CD14-positive monocyte (primary cell): ENCODE results near the gene HOXC9. TPM values are rescaled to one million over a fixed set of nuclear protein-coding genes. Genes with fewer than 3 reads are reported as not detected.

Source experiments
- DNase-seq, 3 donors: peaks; one replicate each; pipeline ENCODE4 v3.0.0-alpha.2; 2011 to 2022
- H2AFZ ChIP-seq: 2 replicates; pipeline ENCODE4 v1.6.0; 2012; ENCODE audit warnings: mild to moderate bottlenecking, low read depth, low read length, inconsistent platforms; ENCODE audit not compliant: insufficient read depth, poor library complexity, severe bottlenecking
- H3K27ac ChIP-seq, 2 donors: 1 replicate in 1 of 2; 2 replicates in 1 of 2; pipeline ENCODE4 v1.5.1; 2012 to 2013; ENCODE audit warnings: low read length in 2 of 2, control low read depth in 1 of 2, inconsistent platforms in 1 of 2, low read depth in 1 of 2, mild to moderate bottlenecking in 1 of 2
- H3K27me3 ChIP-seq, 2 donors: one replicate each; pipeline versions ENCODE4 v1.6.0 to v1.6.1; 2011 to 2013; ENCODE audit warnings: low read length in 2 of 2; ENCODE audit not compliant: control insufficient read depth in 2 of 2, insufficient read depth in 2 of 2
- H3K36me3 ChIP-seq, 2 donors: replicated peaks in 1 of 2; 1 replicate in 1 of 2; 2 replicates in 1 of 2; pipeline versions ENCODE4 v1.5.1 to v1.6.1; 2012 to 2013; ENCODE audit warnings: low read length in 2 of 2, control low read depth in 1 of 2, inconsistent platforms in 1 of 2, mild to moderate bottlenecking in 1 of 2; ENCODE audit not compliant: insufficient read depth in 2 of 2, control insufficient read depth in 1 of 2
- H3K4me1 ChIP-seq, 2 donors: 1 replicate in 1 of 2; 2 replicates in 1 of 2; pipeline versions ENCODE4 v1.5.1 to v1.6.1; 2012 to 2013; ENCODE audit warnings: low read length in 2 of 2, control low read depth in 1 of 2, inconsistent platforms in 1 of 2, mild to moderate bottlenecking in 1 of 2, moderate library complexity in 1 of 2; ENCODE audit not compliant: insufficient read depth in 2 of 2, control insufficient read depth in 1 of 2
- H3K4me2 ChIP-seq: replicated peaks from 2 replicates; pipeline ENCODE3; 2012; ENCODE audit warnings: low read length, moderate library complexity, mild to moderate bottlenecking; ENCODE audit not compliant: poor library complexity, severe bottlenecking; ENCODE audit errors: extremely low read depth
- H3K4me3 ChIP-seq, 3 experiments: fragments of 200-600 bp in 1 of 3; sonication (generic) in 1 of 3; replicated peaks in 1 of 3; 1 replicate in 2 of 3; 2 replicates in 1 of 3; pipeline ENCODE4 v1.5.1; 2011 to 2013; ENCODE audit warnings: low read length in 3 of 3, mild to moderate bottlenecking in 3 of 3, control low read depth in 2 of 3, low read depth in 2 of 3, inconsistent platforms in 1 of 3, moderate library complexity in 1 of 3
- H3K79me2 ChIP-seq: 2 replicates; pipeline ENCODE4 v1.6.0; 2012; ENCODE audit warnings: mild to moderate bottlenecking, control low read depth, inconsistent platforms, low read length, moderate library complexity; ENCODE audit not compliant: insufficient read depth
- H3K9ac ChIP-seq: 2 replicates; pipeline ENCODE4 v1.6.0; 2017; ENCODE audit warnings: low read length, mild to moderate bottlenecking; ENCODE audit not compliant: insufficient read depth, poor library complexity, severe bottlenecking
- H3K9me3 ChIP-seq, 2 donors: replicated peaks in 1 of 2; 1 replicate in 1 of 2; 2 replicates in 1 of 2; pipeline versions ENCODE4 v1.5.1 to v1.6.1; 2012 to 2013; ENCODE audit warnings: low read length in 2 of 2, control low read depth in 1 of 2; ENCODE audit not compliant: control insufficient read depth in 1 of 2, insufficient read depth in 1 of 2
- H4K20me1 ChIP-seq: 2 replicates; pipeline ENCODE4 v1.6.0; 2012; ENCODE audit warnings: mild to moderate bottlenecking, low read length, control low read depth, moderate library complexity; ENCODE audit not compliant: insufficient read depth
- H3K27ac Mint-ChIP-seq, 7 donors: one replicate each; pipeline ENCODE4 v1.8.0; 2020; ENCODE audit warnings: mild to moderate bottlenecking in 7 of 7, mixed read lengths in 7 of 7, moderate library complexity in 6 of 7, inconsistent platforms in 2 of 7
- H3K27me3 Mint-ChIP-seq, 3 donors: one replicate each; pipeline ENCODE4 v1.8.0; 2021 to 2022; ENCODE audit warnings: low read depth in 3 of 3, mild to moderate bottlenecking in 3 of 3, mixed read lengths in 3 of 3, moderate library complexity in 3 of 3, inconsistent platforms in 1 of 3
- H3K36me3 Mint-ChIP-seq, 2 donors: one replicate each; pipeline ENCODE4 v1.8.0; 2020; ENCODE audit warnings: mixed read lengths in 2 of 2, inconsistent platforms in 1 of 2, mild to moderate bottlenecking in 1 of 2
- H3K4me1 Mint-ChIP-seq: one replicate; pipeline ENCODE4 v1.8.0; 2020; ENCODE audit warnings: mild to moderate bottlenecking, mixed read lengths
- H3K4me3 Mint-ChIP-seq, 2 donors: one replicate each; pipeline ENCODE4 v1.8.0; 2020; ENCODE audit warnings: mild to moderate bottlenecking in 2 of 2, mixed read lengths in 2 of 2, moderate library complexity in 1 of 2
- H3K9me3 Mint-ChIP-seq, 7 donors: one replicate each; pipeline ENCODE4 v1.8.0; 2020 to 2022; ENCODE audit warnings: mixed read lengths in 7 of 7, mild to moderate bottlenecking in 6 of 7, moderate library complexity in 6 of 7, inconsistent platforms in 2 of 7
- WGBS: methylation state at CpG from one replicate; pipeline ENCODE4 v1.1.5; 2013; ENCODE audit warnings: missing lambda C conversion rate; ENCODE audit not compliant: insufficient coverage; 5-methylcytosine and 5-hydroxymethylcytosine counted together
- intact Hi-C, 2 donors: fragments of 100-400 bp; cut with micrococcal nuclease; formaldehyde crosslinking; loops; one replicate each; pipeline versions ENCODE4 v1.15.0 to v1.15.1; 2023
- polyA plus RNA-seq, 3 donors: library from polyadenylated mRNA; depleted of rRNA in 1 of 3; unstranded in 2 of 3; stranded (reverse) in 1 of 3; fragments of 300-500 nt in 2 of 3; fragments of >200 nt in 1 of 3; fragmentation: Illumina TruSeq in 2 of 3; gene quantifications; 1 replicate in 2 of 3; 2 replicates in 1 of 3; pipeline ENCODE4 v1.2.3, GENCODE V29; 2012 to 2021
- TF ChIP-seq, protein P1 (sequence below): fragments of 200-600 bp; IDR thresholded peaks from one replicate; pipeline ENCODE4 v1.8.0; 2022; ENCODE audit warnings: antibody characterized with exemption, mild to moderate bottlenecking

Gene HOXC9
- polyA plus RNA-seq, 3 donors, result not detected

DNA sequence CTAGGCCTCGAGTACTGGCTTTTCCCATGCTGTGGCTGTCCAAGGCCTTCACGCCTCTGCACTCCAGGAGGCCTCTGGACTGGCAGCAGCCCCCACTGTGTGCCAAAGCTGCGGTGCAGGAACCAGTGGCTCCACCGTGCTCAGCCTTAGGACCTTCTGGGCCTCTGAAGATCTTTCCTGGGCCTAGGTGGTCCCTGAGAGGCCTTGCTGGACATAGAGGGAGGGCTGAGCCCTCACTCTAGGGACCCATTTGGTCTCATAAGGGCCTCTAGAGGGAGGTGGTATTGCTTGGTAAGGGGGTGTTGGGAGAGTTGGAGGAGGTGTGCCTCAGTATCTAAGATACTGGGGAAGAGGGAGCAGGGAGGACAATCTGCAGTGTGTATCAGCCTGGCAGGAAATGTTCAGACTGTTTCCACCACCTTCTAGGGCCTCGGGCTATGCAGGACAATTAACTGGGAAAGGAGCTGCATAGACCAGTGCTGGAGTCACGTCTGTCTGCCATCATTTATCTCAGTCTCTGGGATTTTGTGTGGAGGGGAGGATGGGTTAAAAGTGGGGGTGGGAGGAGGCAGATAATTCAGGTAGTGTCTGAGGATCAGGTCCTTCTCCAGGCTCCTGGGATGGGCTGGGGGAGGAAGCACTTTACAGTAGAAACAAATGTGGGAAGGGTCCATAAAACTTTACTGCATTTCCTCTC, 35.8 kb downstream of the HOXC9 start:
- H2AFZ ChIP-seq, result no peak overlapping the region
- H3K4me1 Mint-ChIP-seq, result peaks cover 6% of the 10 kb centered on the region

GRCh38 chr12:54036620-54037359, 36.8 kb downstream of the HOXC9 start:
- Histone ChIP-seq H3K4me2 (no peak overlapping the region), H4K20me1 (no peaks in the 10 kb centered on the region), H2AFZ (no peak overlapping the region), H3K9me3 (peaks cover 17 to 59% of the 10 kb centered on the region in 2 donors), H3K4me3 (no peak overlapping the region), H3K36me3 (no peaks in the 10 kb centered on the region), H3K27ac (no peak overlapping the region), H3K27me3 (peaks cover 87 to 99% of the 10 kb centered on the region in 2 donors), H3K79me2 (no peaks in the 10 kb centered on the region), H3K9ac (no peak overlapping the region), H3K4me1 (no peaks in the 10 kb centered on the region)
- 76% methylated on average over 12 of the region's 14 CpGs for WGBS
- TF ChIP-seq, protein P1, sequence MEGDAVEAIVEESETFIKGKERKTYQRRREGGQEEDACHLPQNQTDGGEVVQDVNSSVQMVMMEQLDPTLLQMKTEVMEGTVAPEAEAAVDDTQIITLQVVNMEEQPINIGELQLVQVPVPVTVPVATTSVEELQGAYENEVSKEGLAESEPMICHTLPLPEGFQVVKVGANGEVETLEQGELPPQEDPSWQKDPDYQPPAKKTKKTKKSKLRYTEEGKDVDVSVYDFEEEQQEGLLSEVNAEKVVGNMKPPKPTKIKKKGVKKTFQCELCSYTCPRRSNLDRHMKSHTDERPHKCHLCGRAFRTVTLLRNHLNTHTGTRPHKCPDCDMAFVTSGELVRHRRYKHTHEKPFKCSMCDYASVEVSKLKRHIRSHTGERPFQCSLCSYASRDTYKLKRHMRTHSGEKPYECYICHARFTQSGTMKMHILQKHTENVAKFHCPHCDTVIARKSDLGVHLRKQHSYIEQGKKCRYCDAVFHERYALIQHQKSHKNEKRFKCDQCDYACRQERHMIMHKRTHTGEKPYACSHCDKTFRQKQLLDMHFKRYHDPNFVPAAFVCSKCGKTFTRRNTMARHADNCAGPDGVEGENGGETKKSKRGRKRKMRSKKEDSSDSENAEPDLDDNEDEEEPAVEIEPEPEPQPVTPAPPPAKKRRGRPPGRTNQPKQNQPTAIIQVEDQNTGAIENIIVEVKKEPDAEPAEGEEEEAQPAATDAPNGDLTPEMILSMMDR, result no peak
- DNase-seq, result no peak
- H3K4me3 Mint-ChIP-seq, result peak overlapping the region in 1 of 2 donors; percentile 80
- intact Hi-C loops, result loop anchor here in 1 of 2 donors (10.0 kb wide), 1 partner anchor 62 kb away; the partner anchor contains the start of genes HOTAIR and HOXC11
- peaks cover 91 to 98% (median 93%) of the 10 kb centered on the region in 3 donors for H3K27me3 Mint-ChIP-seq
- peaks cover 6% of the 10 kb centered on the region for H3K4me1 Mint-ChIP-seq
- peaks cover 5 to 12% of the 10 kb centered on the region in 2 donors for H3K36me3 Mint-ChIP-seq
- H3K9me3 Mint-ChIP-seq, result peaks cover 6 to 46% (median 24%) of the 10 kb centered on the region in 7 donors
- H3K27ac Mint-ChIP-seq, result no peak overlapping the region

More for the DNA sequence above, 35.8 kb downstream of the HOXC9 start:
- Mint-ChIP-seq H3K36me3 (peaks cover 5 to 14% of the 10 kb centered on the region in 2 donors), H3K27me3 (peaks cover 95 to 100% (median 96%) of the 10 kb centered on the region in 3 donors), H3K27ac (no peak overlapping the region), H3K9me3 (peaks cover 6 to 47% (median 28%) of the 10 kb centered on the region in 7 donors), H3K4me3 (peak overlapping the region in 1 of 2 donors; percentile 61)
- Histone ChIP-seq H3K79me2 (no peaks in the 10 kb centered on the region), H3K36me3 (no peaks in the 10 kb centered on the region), H3K27me3 (peaks cover 86 to 100% of the 10 kb centered on the region in 2 donors), H3K9ac (no peak overlapping the region), H3K4me2 (no peak overlapping the region), H3K27ac (no peak overlapping the region), H4K20me1 (no peaks in the 10 kb centered on the region), H3K9me3 (peaks cover 21 to 68% of the 10 kb centered on the region in 2 donors), H3K4me1 (no peaks in the 10 kb centered on the region), H3K4me3 (no peak overlapping the region)
- TF ChIP-seq, protein P1, result no peak
- intact Hi-C loops, result loop anchor here in 1 of 2 donors (10.0 kb wide), 1 partner anchor 61 kb away; the partner anchor contains the start of genes HOTAIR and HOXC11
- WGBS, result 85% methylated on average over 4 of the region's 6 CpGs
- DNase-seq, result no peak
